H1 (cell line): ENCODE results near the gene PXMP4. TPM values are rescaled to one million over a fixed set of nuclear protein-coding genes. Genes with fewer than 3 reads are reported as not detected.

Experiments used
- BRCA1 ChIP-seq: IDR thresholded peaks from 2 replicates; pipeline ENCODE4 v1.6.1; 2012; ENCODE audit warnings: low read depth, low read length, improper control_type of control experiment
- CTBP2 ChIP-seq: IDR thresholded peaks from 2 replicates; pipeline ENCODE4 v1.7.0; 2011; ENCODE audit warnings: borderline replicate concordance, mild to moderate bottlenecking, moderate library complexity, mixed read lengths, low read length; ENCODE audit not compliant: insufficient read depth, insufficient read length
- E2F6 ChIP-seq: IDR thresholded peaks from 2 replicates; pipeline ENCODE4 v1.6.1; 2012; ENCODE audit warnings: inconsistent platforms
- HDAC6 ChIP-seq: IDR thresholded peaks from one replicate; pipeline ENCODE4 v1.7.1; 2012; ENCODE audit warnings: low read depth, mild to moderate bottlenecking, inconsistent platforms, low read length, moderate library complexity
- KDM1A ChIP-seq: fragments of 200-600, 300-600 bp; sonication (generic); IDR thresholded peaks from 2 replicates; pipeline ENCODE4 v1.7.1; 2016; ENCODE audit warnings: mild to moderate bottlenecking, low read length, borderline replicate concordance
- MAX ChIP-seq: IDR thresholded peaks from 2 replicates; pipeline ENCODE4 v1.6.1; 2012; ENCODE audit warnings: inconsistent platforms
- NRF1 ChIP-seq: IDR thresholded peaks from 2 replicates; pipeline ENCODE4 v1.6.1; 2011; ENCODE audit warnings: mild to moderate bottlenecking, low read depth, low read length, improper control_type of control experiment
- POLR2AphosphoS5 ChIP-seq: IDR thresholded peaks from 2 replicates; pipeline ENCODE4 v1.6.1; 2011; ENCODE audit warnings: low read depth, low read length
- YY1 ChIP-seq: IDR thresholded peaks from 2 replicates; pipeline ENCODE4 v1.6.1; 2011; ENCODE audit warnings: low read depth, mild to moderate bottlenecking, low read length
- polyA plus RNA-seq, 7 experiments: library from polyadenylated mRNA; depleted of rRNA in 3 of 7; stranded (reverse) in 5 of 7; unstranded in 2 of 7; fragments of >200 nt in 5 of 7; fragments of 200-250 nt in 2 of 7; gene quantifications; 1 replicate in 5 of 7; 2 replicates in 1 of 7; 4 replicates in 1 of 7; pipeline versions ENCODE4 v1.2.1 to v1.2.3, GENCODE V29; 2011 to 2013; ENCODE audit warnings: missing spikeins in 2 of 7, mixed read lengths in 2 of 7
- total RNA-seq: library from RNA; stranded (reverse); fragmentation: NEBNext Ultra II Directional; extraction: Animal tissue kit (Norgen Biotek cat#: 25700); gene quantifications from 2 replicates; pipeline ENCODE4 v1.2.1, GENCODE V29; 2021

PXMP4 gene
- total and polyA plus RNA-seq, 2 of the 8 experiments (the other 6 are each of a cell fraction or from before 2014, with no cell fraction given), result 3.3 to 3.4 TPM

GRCh38 chr20:33685328-33686099 is 34.6 kb downstream of the PXMP4 start (continued):
- TF ChIP-seq MAX (peak; percentile 54; the same call in 1 of the 2 replicates), BRCA1 (no peak), HDAC6 (no peak), E2F6 (0 out of 2 replicates have a peak, but pooled peaks have one; percentile 30), YY1 (no peak), NRF1 (no peak), CTBP2 (no peak), POLR2AphosphoS5 (peak; percentile 47; the same call in 1 of the 2 replicates), KDM1A (peak; percentile 80; the same call in 1 of the 2 replicates)
